ENCODE data around the gene EVI5.

GRCh38 chr1:92831368-92831761 is 46.5 kb upstream of the EVI5 start:
- no peak for TF ChIP-seq CTCF (IDR thresholded peaks at IDR 0.05; ENCODE audit: low read length)
- TF ChIP-seq EZH2 (IDR thresholded peaks at IDR 0.05; ENCODE audit: borderline replicate concordance, low read length): no peak

All from OCI-LY1 (cell line).